Endodermal cell (in vitro differentiated cells): ENCODE data around the gene RALGAPA1. TPM values are rescaled to one million over a fixed set of nuclear protein-coding genes. Genes with fewer than 3 reads are reported as not detected.

Experiments used
- DNase-seq: peaks from one replicate; pipeline ENCODE4 v3.0.0-alpha.2; 2017
- H3K27ac ChIP-seq: 2 replicates; pipeline ENCODE4 v1.5.1; 2013; ENCODE audit warnings: mild to moderate bottlenecking, low read depth, low read length, moderate library complexity
- H3K27me3 ChIP-seq: 2 replicates; pipeline ENCODE4 v1.6.1; 2013; ENCODE audit warnings: mild to moderate bottlenecking, low read length, moderate library complexity; ENCODE audit not compliant: insufficient read depth, control insufficient read depth, poor library complexity, severe bottlenecking
- H3K36me3 ChIP-seq: 2 replicates; pipeline ENCODE4 v1.7.0; 2013; ENCODE audit warnings: mild to moderate bottlenecking, low read length, moderate library complexity; ENCODE audit not compliant: control insufficient read depth, insufficient read depth
- H3K4me1 ChIP-seq: one replicate; pipeline ENCODE4 v1.7.0; 2013; ENCODE audit warnings: low read length; ENCODE audit not compliant: control insufficient read depth, insufficient read depth
- H3K4me3 ChIP-seq: 2 replicates; pipeline ENCODE4 v1.5.1; 2013; ENCODE audit warnings: mild to moderate bottlenecking, low read length, moderate library complexity
- H3K9ac ChIP-seq: 2 replicates; pipeline ENCODE4 v1.6.1; 2013; ENCODE audit warnings: mild to moderate bottlenecking, low read length, moderate library complexity; ENCODE audit not compliant: poor library complexity, severe bottlenecking; ENCODE audit errors: extremely low read depth
- H3K9me3 ChIP-seq: 2 replicates; pipeline ENCODE4 v1.6.1; 2013; ENCODE audit warnings: mild to moderate bottlenecking, low read length, moderate library complexity; ENCODE audit not compliant: control insufficient read depth
- H3K27ac Mint-ChIP-seq: 2 replicates; pipeline ENCODE4 v1.8.0; 2020; ENCODE audit warnings: mixed read lengths
- H3K27me3 Mint-ChIP-seq: 2 replicates; pipeline ENCODE4 v1.8.0; 2021; ENCODE audit warnings: mild to moderate bottlenecking, mixed read lengths; ENCODE audit not compliant: insufficient read depth
- H3K36me3 Mint-ChIP-seq: 2 replicates; pipeline ENCODE4 v1.8.0; 2020; ENCODE audit warnings: low read depth, mixed read lengths
- H3K4me1 Mint-ChIP-seq: 2 replicates; pipeline ENCODE4 v1.8.0; 2020; ENCODE audit warnings: mixed read lengths
- H3K4me3 Mint-ChIP-seq: 2 replicates; pipeline ENCODE4 v1.8.0; 2020; ENCODE audit warnings: mild to moderate bottlenecking, moderate library complexity, mixed read lengths
- H3K9me3 Mint-ChIP-seq: 2 replicates; pipeline ENCODE4 v1.8.0; 2020; ENCODE audit warnings: mild to moderate bottlenecking, mixed read lengths
- CTCF ChIP-seq: fragments of 200-600 bp; sonication (generic); conservative IDR thresholded peaks from 2 replicates; pipeline ENCODE4 v1.5.0; 2021; ENCODE audit warnings: antibody characterized with exemption, mild to moderate bottlenecking
- WGBS, 2 experiments: methylation state at CpG; one replicate each; pipeline versions ENCODE4 v1.1.5 to v1.1.7; 2013; ENCODE audit warnings: missing lambda C conversion rate in 2 of 2, mixed read lengths in 1 of 2; ENCODE audit not compliant: insufficient coverage in 1 of 2, insufficient read length in 1 of 2; 5-methylcytosine and 5-hydroxymethylcytosine counted together
- total RNA-seq, 2 donors: library from RNA; stranded (reverse); fragmentation: NEBNext Ultra II Directional in 1 of 2; extraction: Animal tissue kit (Norgen Biotek cat#: 25700) in 1 of 2; gene quantifications; 2 replicates in 1 of 2; 3 replicates in 1 of 2; pipeline ENCODE4 v1.2.1, GENCODE V29; 2021

The RALGAPA1 gene
- total RNA-seq, 2 donors from 2014 or later = 31.2 to 36.3 TPM

GRCh38 chr14:35829449-35829848 is 20.4 kb upstream of the RALGAPA1 start:
- H3K4me1 ChIP-seq = no peaks in the 10 kb centered on the region
- H3K9ac ChIP-seq = no peak overlapping the region
- TF ChIP-seq CTCF = no peak
- no peaks in the 10 kb centered on the region for H3K27me3 ChIP-seq
- Mint-ChIP-seq H3K27ac (no peak overlapping the region), H3K9me3 (no peaks in the 10 kb centered on the region), H3K27me3 (no peaks in the 10 kb centered on the region), H3K36me3 (peaks cover 27% of the 10 kb centered on the region), H3K4me3 (no peak overlapping the region), H3K4me1 (peaks cover 10% of the 10 kb centered on the region)
- DNase-seq = no peak
- 94% methylated on average over 1 of the region's 1 CpG; no CpG with 5 or more reads in 1 of the 2 experiments for WGBS, 2 experiments
- no peak overlapping the region for H3K4me3 ChIP-seq
- no peaks in the 10 kb centered on the region for H3K9me3 ChIP-seq
- no peak overlapping the region for H3K27ac ChIP-seq
- H3K36me3 ChIP-seq = peaks cover 29% of the 10 kb centered on the region

GRCh38 chr14:35827678-35828472 is 18.8 kb upstream of the RALGAPA1 start:
- peaks cover 17% of the 10 kb centered on the region for H3K36me3 Mint-ChIP-seq
- H3K4me1 ChIP-seq = no peaks in the 10 kb centered on the region
- H3K9me3 ChIP-seq = no peaks in the 10 kb centered on the region
- H3K27me3 Mint-ChIP-seq = no peaks in the 10 kb centered on the region
- H3K4me3 ChIP-seq = peak overlapping the region; percentile 100
- no peaks in the 10 kb centered on the region for H3K9me3 Mint-ChIP-seq
- no peak overlapping the region for H3K27ac Mint-ChIP-seq
- 83 to 94% methylated on average over 5 to 11 of the region's 11 CpGs for WGBS, 2 experiments
- H3K4me3 Mint-ChIP-seq = peak overlapping the region; percentile 85
- DNase-seq = no peak
- TF ChIP-seq CTCF = no peak
- H3K27me3 ChIP-seq = no peaks in the 10 kb centered on the region
- H3K27ac ChIP-seq = no peak overlapping the region
- H3K36me3 ChIP-seq = peaks cover 15% of the 10 kb centered on the region
- H3K9ac ChIP-seq = no peak overlapping the region
- peaks cover 10% of the 10 kb centered on the region for H3K4me1 Mint-ChIP-seq

GRCh38 chr14:35826952-35827416 is 17.9 kb upstream of the RALGAPA1 start:
- peak overlapping the region; percentile 89 for H3K27ac Mint-ChIP-seq
- Histone ChIP-seq H3K4me3 (peak overlapping the region; percentile 100), H3K4me1 (no peaks in the 10 kb centered on the region), H3K9ac (peak overlapping the region; percentile 67), H3K27me3 (no peaks in the 10 kb centered on the region), H3K27ac (peak overlapping the region; percentile 49), H3K9me3 (no peaks in the 10 kb centered on the region), H3K36me3 (peaks cover 8% of the 10 kb centered on the region)
- H3K4me3 Mint-ChIP-seq = peak overlapping the region; percentile 85
- no peaks in the 10 kb centered on the region for H3K27me3 Mint-ChIP-seq
- no peaks in the 10 kb centered on the region for H3K9me3 Mint-ChIP-seq
- TF ChIP-seq CTCF = no peak
- DNase-seq = no peak
- H3K4me1 Mint-ChIP-seq = peaks cover 10% of the 10 kb centered on the region
- 1 to 3% methylated on average over 9 to 11 of the region's 11 CpGs for WGBS, 2 experiments
- peaks cover 15% of the 10 kb centered on the region for H3K36me3 Mint-ChIP-seq
